ENCODE data around the gene PHKB. TPM values are rescaled to one million over a fixed set of nuclear protein-coding genes. Genes with fewer than 3 reads are reported as not detected.

Gene PHKB
- polyA plus RNA-seq, 1 donor from 2014 or later: 99.5 TPM

DNA sequence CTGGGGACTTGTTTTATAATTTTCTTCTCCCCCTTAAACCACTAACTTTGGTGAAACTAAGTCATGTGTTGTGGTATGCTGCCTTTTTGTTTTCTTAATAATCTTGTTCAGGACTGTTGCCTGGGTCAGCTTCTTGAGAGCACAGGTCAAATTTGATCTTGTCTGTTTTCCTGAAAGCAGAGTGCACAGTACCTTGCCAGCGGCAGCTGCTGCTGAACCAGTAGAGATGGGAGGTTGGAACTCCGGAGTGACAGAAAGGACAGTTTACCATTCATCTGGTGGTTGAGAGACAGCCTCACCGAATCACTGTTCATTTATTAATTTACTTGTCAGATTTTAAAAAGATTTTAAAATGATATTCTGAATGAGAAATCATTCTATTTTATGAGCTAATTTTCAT is 125.0 kb downstream of the PHKB start:
- Histone ChIP-seq H3K4me3 (ENCODE audit: low read length) (no peak overlapping the region), H3K27me3 (ENCODE audit: insufficient read depth, low read depth, low read length) (no peaks in the 10 kb centered on the region), H3F3A (ENCODE audit: insufficient read depth, low read length, poor library complexity, severe bottlenecking) (no peaks in the 10 kb centered on the region), H3K36me3 (ENCODE audit: insufficient read depth, low read length) (peaks cover 5% of the 10 kb centered on the region), H3K27ac (ENCODE audit: low read length) (no peak overlapping the region), H3K9me2 (ENCODE audit: insufficient read depth, low read length) (no peaks in the 10 kb centered on the region), H3K4me2 (ENCODE audit: low read length) (no peak overlapping the region), H3K79me2 (replicated peaks; ENCODE audit: insufficient read depth, low read length) (no peaks in the 10 kb centered on the region), H3K9ac (ENCODE audit: low read length) (no peak overlapping the region), H2AFZ (ENCODE audit: low read depth, low read length) (no peak overlapping the region), H4K20me1 (ENCODE audit: insufficient read depth) (no peaks in the 10 kb centered on the region), H3K9me3 (ENCODE audit: low read length) (no peaks in the 10 kb centered on the region)
- TF ChIP-seq MXI1 (conservative IDR thresholded peaks at IDR 0.05; ENCODE audit: poor library complexity, severe bottlenecking) (no peak), RAD21 (conservative IDR thresholded peaks at IDR 0.05) (no peak), EP300 (conservative IDR thresholded peaks at IDR 0.05; ENCODE audit: poor library complexity, severe bottlenecking) (no peak), POLR2AphosphoS5 (IDR thresholded peaks at IDR 0.05) (no peak), SMC3 (conservative IDR thresholded peaks at IDR 0.05; ENCODE audit: poor library complexity) (no peak), EZH2 (IDR thresholded peaks at IDR 0.05; ENCODE audit: borderline replicate concordance, insufficient read depth, low read length, poor library complexity, severe bottlenecking) (no peak), CTCF (IDR thresholded peaks at IDR 0.05; ENCODE audit: poor library complexity, severe bottlenecking) (no peak), TAF1 (IDR thresholded peaks at IDR 0.05; ENCODE audit: low read depth) (no peak)
- TF ChIP-seq, protein P1, sequence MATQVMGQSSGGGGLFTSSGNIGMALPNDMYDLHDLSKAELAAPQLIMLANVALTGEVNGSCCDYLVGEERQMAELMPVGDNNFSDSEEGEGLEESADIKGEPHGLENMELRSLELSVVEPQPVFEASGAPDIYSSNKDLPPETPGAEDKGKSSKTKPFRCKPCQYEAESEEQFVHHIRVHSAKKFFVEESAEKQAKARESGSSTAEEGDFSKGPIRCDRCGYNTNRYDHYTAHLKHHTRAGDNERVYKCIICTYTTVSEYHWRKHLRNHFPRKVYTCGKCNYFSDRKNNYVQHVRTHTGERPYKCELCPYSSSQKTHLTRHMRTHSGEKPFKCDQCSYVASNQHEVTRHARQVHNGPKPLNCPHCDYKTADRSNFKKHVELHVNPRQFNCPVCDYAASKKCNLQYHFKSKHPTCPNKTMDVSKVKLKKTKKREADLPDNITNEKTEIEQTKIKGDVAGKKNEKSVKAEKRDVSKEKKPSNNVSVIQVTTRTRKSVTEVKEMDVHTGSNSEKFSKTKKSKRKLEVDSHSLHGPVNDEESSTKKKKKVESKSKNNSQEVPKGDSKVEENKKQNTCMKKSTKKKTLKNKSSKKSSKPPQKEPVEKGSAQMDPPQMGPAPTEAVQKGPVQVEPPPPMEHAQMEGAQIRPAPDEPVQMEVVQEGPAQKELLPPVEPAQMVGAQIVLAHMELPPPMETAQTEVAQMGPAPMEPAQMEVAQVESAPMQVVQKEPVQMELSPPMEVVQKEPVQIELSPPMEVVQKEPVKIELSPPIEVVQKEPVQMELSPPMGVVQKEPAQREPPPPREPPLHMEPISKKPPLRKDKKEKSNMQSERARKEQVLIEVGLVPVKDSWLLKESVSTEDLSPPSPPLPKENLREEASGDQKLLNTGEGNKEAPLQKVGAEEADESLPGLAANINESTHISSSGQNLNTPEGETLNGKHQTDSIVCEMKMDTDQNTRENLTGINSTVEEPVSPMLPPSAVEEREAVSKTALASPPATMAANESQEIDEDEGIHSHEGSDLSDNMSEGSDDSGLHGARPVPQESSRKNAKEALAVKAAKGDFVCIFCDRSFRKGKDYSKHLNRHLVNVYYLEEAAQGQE (IDR thresholded peaks at IDR 0.05; ENCODE audit: borderline replicate concordance): no peak

- H2AFZ ChIP-seq (ENCODE audit: low read depth, low read length): no peak overlapping the region
- no peaks in the 10 kb centered on the region for H3K79me2 ChIP-seq (replicated peaks; ENCODE audit: insufficient read depth, low read length)
- H3K27ac ChIP-seq (ENCODE audit: low read length): no peak overlapping the region
- no peaks in the 10 kb centered on the region for H3K9me3 ChIP-seq (ENCODE audit: low read length)
- H3K4me3 ChIP-seq (ENCODE audit: low read length): no peak overlapping the region
- H3K27me3 ChIP-seq (ENCODE audit: insufficient read depth, low read depth, low read length): no peaks in the 10 kb centered on the region
- no peak overlapping the region for H3K4me2 ChIP-seq (ENCODE audit: low read length)
- peaks cover 9% of the 10 kb centered on the region for H3K36me3 ChIP-seq (ENCODE audit: insufficient read depth, low read length)
- TF ChIP-seq CTCF (IDR thresholded peaks at IDR 0.05; ENCODE audit: poor library complexity, severe bottlenecking) (no peak), EZH2 (IDR thresholded peaks at IDR 0.05; ENCODE audit: borderline replicate concordance, insufficient read depth, low read length, poor library complexity, severe bottlenecking) (no peak), POLR2AphosphoS5 (IDR thresholded peaks at IDR 0.05) (no peak), EP300 (conservative IDR thresholded peaks at IDR 0.05; ENCODE audit: poor library complexity, severe bottlenecking) (no peak), RAD21 (conservative IDR thresholded peaks at IDR 0.05) (no peak), MXI1 (conservative IDR thresholded peaks at IDR 0.05; ENCODE audit: poor library complexity, severe bottlenecking) (no peak), TAF1 (IDR thresholded peaks at IDR 0.05; ENCODE audit: low read depth) (no peak), SMC3 (conservative IDR thresholded peaks at IDR 0.05; ENCODE audit: poor library complexity) (no peak)
- TF ChIP-seq, protein P1 (IDR thresholded peaks at IDR 0.05; ENCODE audit: borderline replicate concordance): no peak
- no peaks in the 10 kb centered on the region for H3K9me2 ChIP-seq (ENCODE audit: insufficient read depth, low read length)
- no peaks in the 10 kb centered on the region for H3F3A ChIP-seq (ENCODE audit: insufficient read depth, low read length, poor library complexity, severe bottlenecking)
- no peak overlapping the region for H3K9ac ChIP-seq (ENCODE audit: low read length)
- H4K20me1 ChIP-seq (ENCODE audit: insufficient read depth): no peaks in the 10 kb centered on the region
Observed at GRCh38 chr16:47590472-47590871, 129.3 kb downstream of the PHKB start.
